ENCODE measurements around the gene CABLES1. TPM values are rescaled to one million over a fixed set of nuclear protein-coding genes. Genes with fewer than 3 reads are reported as not detected.

Gene CABLES1
- total and polyA plus RNA-seq, 2 experiments from 2014 or later, result 3.8 to 4.1 TPM

DNA sequence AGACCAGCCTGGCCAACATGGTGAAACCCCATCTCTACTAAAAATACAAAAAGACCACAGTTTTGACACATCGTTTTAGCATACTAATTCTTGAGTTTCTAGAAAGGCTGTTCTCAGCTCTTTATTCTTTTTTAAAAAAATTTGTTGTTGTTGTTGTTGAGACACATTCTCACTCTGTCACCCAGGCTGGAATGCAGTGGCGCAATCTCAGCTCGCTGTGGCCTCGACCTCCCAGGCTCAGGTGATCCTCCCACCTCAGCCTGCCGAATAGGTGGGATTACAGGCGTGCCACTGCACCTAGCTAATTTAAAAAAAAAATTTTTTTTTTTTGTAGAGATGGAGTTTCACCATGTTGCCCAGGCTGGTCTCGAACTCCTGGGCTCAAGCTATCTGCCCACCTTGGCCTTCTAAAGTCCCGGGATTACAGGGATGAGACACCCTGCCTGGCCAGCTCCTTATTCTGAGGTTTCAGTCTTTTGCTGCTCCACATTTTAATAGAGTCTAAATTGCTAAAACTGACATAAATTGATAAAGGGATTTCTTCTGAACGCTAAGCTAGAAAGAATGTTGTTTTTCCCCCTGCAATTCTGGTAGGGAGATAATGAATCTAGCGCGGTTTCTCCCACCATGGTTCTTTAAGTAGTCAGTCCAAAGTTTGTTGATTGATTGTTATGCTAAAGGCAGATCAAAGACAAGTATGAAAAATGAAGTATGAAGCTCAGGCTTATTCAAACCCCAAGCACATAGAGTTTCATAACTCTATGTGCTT lies 32.6 kb upstream of the CABLES1 start:
- no peaks in the 10 kb centered on the region for H3K36me3 ChIP-seq
- DNase-seq (ENCODE audit: low read depth in 1 of 2, low spot score in 1 of 2), result no peak
- no peak for TF ChIP-seq CTCF (IDR thresholded peaks at IDR 0.05; ENCODE audit: low read depth, low read length)

GRCh38 chr18:23103449-23103848 lies 31.8 kb upstream of the CABLES1 start:
- Histone ChIP-seq H3K36me3 (no peaks in the 10 kb centered on the region), H3K27me3 (no peaks in the 10 kb centered on the region), H3K4me3 (no peak overlapping the region), H3K9me3 (ENCODE audit: low read depth) (no peaks in the 10 kb centered on the region), H3K27ac (no peak overlapping the region), H3K4me1 (ENCODE audit: low read depth) (no peaks in the 10 kb centered on the region)
- no peak for DNase-seq (ENCODE audit: low read depth in 1 of 2, low spot score in 1 of 2)
- TF ChIP-seq CTCF (IDR thresholded peaks at IDR 0.05; ENCODE audit: low read depth, low read length), result no peak

More for the DNA sequence above, 32.6 kb upstream of the CABLES1 start:
- H3K27ac ChIP-seq, result no peak overlapping the region
- H3K4me1 ChIP-seq (ENCODE audit: low read depth), result no peaks in the 10 kb centered on the region
- H3K27me3 ChIP-seq, result no peaks in the 10 kb centered on the region
- H3K4me3 ChIP-seq, result no peak overlapping the region
- H3K9me3 ChIP-seq (ENCODE audit: low read depth), result no peaks in the 10 kb centered on the region

GRCh38 chr18:23105030-23105429 lies 30.3 kb upstream of the CABLES1 start:
- Histone ChIP-seq H3K4me1 (ENCODE audit: low read depth) (no peaks in the 10 kb centered on the region), H3K27me3 (no peaks in the 10 kb centered on the region), H3K27ac (no peak overlapping the region), H3K4me3 (no peak overlapping the region), H3K36me3 (no peaks in the 10 kb centered on the region), H3K9me3 (ENCODE audit: low read depth) (no peaks in the 10 kb centered on the region)
- no peak for TF ChIP-seq CTCF (IDR thresholded peaks at IDR 0.05; ENCODE audit: low read depth, low read length)
- DNase-seq (ENCODE audit: low read depth in 1 of 2, low spot score in 1 of 2), result no peak

DNA sequence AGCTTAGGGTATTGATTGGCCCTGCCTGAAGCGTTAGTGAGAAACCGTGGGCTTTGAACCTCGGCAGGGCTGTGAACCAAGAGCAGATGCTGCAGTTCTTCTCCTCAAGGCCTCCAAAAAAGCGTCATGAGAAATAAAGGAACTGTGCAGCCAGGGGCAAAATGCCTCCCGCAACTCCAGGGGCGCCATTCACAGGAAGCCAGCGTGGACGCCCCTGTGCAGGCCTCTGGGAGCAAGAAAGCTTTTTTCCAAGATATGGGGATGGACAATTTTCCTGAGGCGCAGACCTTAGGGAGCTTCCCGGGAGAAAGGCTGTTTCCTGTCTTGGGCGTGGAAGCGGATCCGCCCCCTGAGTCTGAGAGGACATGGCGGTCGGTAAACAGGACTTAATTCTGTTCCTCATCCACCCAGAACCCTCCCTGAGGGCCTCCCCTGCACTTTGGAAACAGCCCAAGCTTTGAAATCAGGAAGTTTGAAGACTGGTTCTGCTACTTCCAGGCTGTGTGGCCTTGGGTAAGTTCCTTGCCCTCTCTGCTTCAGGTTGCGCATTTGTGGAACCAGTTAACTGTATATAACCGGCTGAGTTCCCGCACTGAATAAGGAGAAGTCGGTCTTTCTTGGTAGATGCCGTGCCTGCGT lies 29.6 kb upstream of the CABLES1 start:
- H3K36me3 ChIP-seq, result no peaks in the 10 kb centered on the region
- TF ChIP-seq CTCF (IDR thresholded peaks at IDR 0.05; ENCODE audit: low read depth, low read length), result no peak

GRCh38 chr18:23106575-23106974 lies 28.7 kb upstream of the CABLES1 start:
- Histone ChIP-seq H3K4me3 (no peak overlapping the region), H3K27me3 (no peaks in the 10 kb centered on the region), H3K27ac (no peak overlapping the region), H3K4me1 (ENCODE audit: low read depth) (no peaks in the 10 kb centered on the region), H3K36me3 (no peaks in the 10 kb centered on the region), H3K9me3 (ENCODE audit: low read depth) (no peaks in the 10 kb centered on the region)
- DNase-seq (ENCODE audit: low read depth in 1 of 2, low spot score in 1 of 2), result peak in 1 of 2 donors; percentile 66
- TF ChIP-seq CTCF (IDR thresholded peaks at IDR 0.05; ENCODE audit: low read depth, low read length), result no peak

More for the DNA sequence above, 29.6 kb upstream of the CABLES1 start:
- no peaks in the 10 kb centered on the region for H3K4me1 ChIP-seq (ENCODE audit: low read depth)
- no peak overlapping the region for H3K27ac ChIP-seq
- no peaks in the 10 kb centered on the region for H3K9me3 ChIP-seq (ENCODE audit: low read depth)
- DNase-seq (ENCODE audit: low read depth in 1 of 2, low spot score in 1 of 2), result no peak
- no peaks in the 10 kb centered on the region for H3K27me3 ChIP-seq
- no peak overlapping the region for H3K4me3 ChIP-seq
